ENCODE measurements around the gene DNAJA3.

DNAJA3 gene

DNA sequence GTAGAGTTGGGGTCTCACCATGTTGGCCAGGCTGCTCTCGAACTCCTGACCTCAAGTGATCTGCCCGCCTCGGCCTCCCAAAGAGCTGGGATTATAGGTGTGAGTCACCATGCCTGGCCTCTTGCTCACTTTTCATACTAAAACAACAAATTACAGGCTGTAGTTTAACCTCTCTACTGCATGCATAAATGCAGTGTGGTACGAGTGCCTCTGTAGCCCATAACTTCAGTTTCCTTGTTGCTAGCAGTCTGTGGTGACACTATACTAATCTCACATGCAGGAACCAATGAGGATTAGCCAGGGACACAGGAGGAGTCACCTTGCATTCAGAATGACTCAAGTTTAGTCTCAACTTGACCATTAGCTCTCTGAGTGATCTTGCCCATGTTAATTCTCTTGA, 70.6 kb downstream of the DNAJA3 start:
- Histone ChIP-seq H3K27me3 (ENCODE audit: control insufficient read depth in 2 of 2, insufficient read depth in 2 of 2, low read length in 2 of 2) (no peaks in the 10 kb centered on the region), H3K36me3 (ENCODE audit: control insufficient read depth in 2 of 2, insufficient read depth in 2 of 2, low read length in 2 of 2) (peaks cover 0 to 8% of the 10 kb centered on the region in 2 donors), H3K9me3 (ENCODE audit: control insufficient read depth in 2 of 2, low read length in 2 of 2) (no peaks in the 10 kb centered on the region), H3K4me1 (ENCODE audit: control insufficient read depth in 2 of 2, insufficient read depth in 2 of 2, low read length in 2 of 2) (peaks cover 8 to 9% of the 10 kb centered on the region in 2 donors), H3K9ac (ENCODE audit: low read depth in 1 of 2, low read length in 2 of 2) (no peak overlapping the region), H3K27ac (ENCODE audit: low read depth in 2 of 2, low read length in 2 of 2) (no peak overlapping the region), H3K4me3 (ENCODE audit: low read length in 2 of 2) (no peak overlapping the region)

GRCh38 chr16:4498546-4499195, 73.0 kb downstream of the DNAJA3 start:
- H3K9me3 ChIP-seq (ENCODE audit: control insufficient read depth in 2 of 2, low read length in 2 of 2), result no peaks in the 10 kb centered on the region
- no peaks in the 10 kb centered on the region for H3K27me3 ChIP-seq (ENCODE audit: control insufficient read depth in 2 of 2, insufficient read depth in 2 of 2, low read length in 2 of 2)
- H3K9ac ChIP-seq (ENCODE audit: low read depth in 1 of 2, low read length in 2 of 2), result no peak overlapping the region
- no peak overlapping the region for H3K27ac ChIP-seq (ENCODE audit: low read depth in 2 of 2, low read length in 2 of 2)
- no peak overlapping the region for H3K4me3 ChIP-seq (ENCODE audit: low read length in 2 of 2)
- H3K36me3 ChIP-seq (ENCODE audit: control insufficient read depth in 2 of 2, insufficient read depth in 2 of 2, low read length in 2 of 2), result peaks cover 0 to 8% of the 10 kb centered on the region in 2 donors
- peaks cover 8 to 13% of the 10 kb centered on the region in 2 donors for H3K4me1 ChIP-seq (ENCODE audit: control insufficient read depth in 2 of 2, insufficient read depth in 2 of 2, low read length in 2 of 2)

DNA sequence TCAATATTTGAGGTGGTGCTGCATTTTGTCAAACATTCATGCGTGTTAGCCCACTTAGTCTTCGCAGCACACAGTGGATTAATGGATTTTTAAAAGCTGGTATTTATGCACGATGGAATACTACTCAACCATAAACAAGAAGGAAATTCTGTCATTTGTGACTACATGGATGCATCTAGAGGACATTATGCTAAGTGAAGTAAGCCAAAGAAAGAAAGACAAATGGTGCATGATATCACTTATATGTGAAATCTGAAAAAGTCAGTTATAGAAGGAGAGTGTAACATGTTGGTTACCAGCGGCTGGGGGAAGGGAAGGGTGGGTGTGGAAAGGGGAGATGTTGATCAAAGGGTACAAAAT, 73.5 kb downstream of the DNAJA3 start:
- Histone ChIP-seq H3K27me3 (ENCODE audit: control insufficient read depth in 2 of 2, insufficient read depth in 2 of 2, low read length in 2 of 2) (no peaks in the 10 kb centered on the region), H3K36me3 (ENCODE audit: control insufficient read depth in 2 of 2, insufficient read depth in 2 of 2, low read length in 2 of 2) (peaks cover 0 to 8% of the 10 kb centered on the region in 2 donors), H3K4me1 (ENCODE audit: control insufficient read depth in 2 of 2, insufficient read depth in 2 of 2, low read length in 2 of 2) (peaks cover 8 to 13% of the 10 kb centered on the region in 2 donors), H3K27ac (ENCODE audit: low read depth in 2 of 2, low read length in 2 of 2) (no peak overlapping the region), H3K9me3 (ENCODE audit: control insufficient read depth in 2 of 2, low read length in 2 of 2) (no peaks in the 10 kb centered on the region), H3K4me3 (ENCODE audit: low read length in 2 of 2) (no peak overlapping the region), H3K9ac (ENCODE audit: low read depth in 1 of 2, low read length in 2 of 2) (no peak overlapping the region)

DNA sequence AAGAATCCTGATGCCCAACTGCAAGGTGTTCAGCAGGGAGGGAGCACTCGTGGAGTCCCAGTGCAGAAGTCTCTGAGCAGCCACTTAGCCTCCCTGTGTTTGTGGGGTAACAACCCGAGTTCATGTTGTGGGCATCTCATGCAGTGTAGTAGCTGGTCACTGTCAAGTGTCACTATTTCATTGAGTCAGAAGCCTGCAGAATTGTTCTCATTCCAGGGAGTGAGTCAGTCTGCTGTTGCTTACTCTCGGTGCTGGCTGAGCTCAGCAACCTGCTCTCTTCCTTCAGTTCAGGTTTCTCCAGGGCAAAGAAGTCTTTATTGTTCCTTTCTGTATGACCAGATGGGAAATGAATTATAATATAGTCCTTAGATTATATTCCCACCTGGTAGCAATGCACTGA, 74.6 kb downstream of the DNAJA3 start:
- H3K36me3 ChIP-seq (ENCODE audit: control insufficient read depth in 2 of 2, insufficient read depth in 2 of 2, low read length in 2 of 2), result peaks cover 0 to 8% of the 10 kb centered on the region in 2 donors
- no peak overlapping the region for H3K4me3 ChIP-seq (ENCODE audit: low read length in 2 of 2)
- H3K9ac ChIP-seq (ENCODE audit: low read depth in 1 of 2, low read length in 2 of 2), result no peak overlapping the region
- peaks cover 11 to 13% of the 10 kb centered on the region in 2 donors for H3K4me1 ChIP-seq (ENCODE audit: control insufficient read depth in 2 of 2, insufficient read depth in 2 of 2, low read length in 2 of 2)
- H3K27me3 ChIP-seq (ENCODE audit: control insufficient read depth in 2 of 2, insufficient read depth in 2 of 2, low read length in 2 of 2), result no peaks in the 10 kb centered on the region
- no peaks in the 10 kb centered on the region for H3K9me3 ChIP-seq (ENCODE audit: control insufficient read depth in 2 of 2, low read length in 2 of 2)
- no peak overlapping the region for H3K27ac ChIP-seq (ENCODE audit: low read depth in 2 of 2, low read length in 2 of 2)

- no peak overlapping the region for H3K9ac ChIP-seq (ENCODE audit: low read depth in 1 of 2, low read length in 2 of 2)
- H3K27ac ChIP-seq (ENCODE audit: low read depth in 2 of 2, low read length in 2 of 2), result no peak overlapping the region
Measured at GRCh38 chr16:4501071-4501478, 75.4 kb downstream of the DNAJA3 start.

DNA sequence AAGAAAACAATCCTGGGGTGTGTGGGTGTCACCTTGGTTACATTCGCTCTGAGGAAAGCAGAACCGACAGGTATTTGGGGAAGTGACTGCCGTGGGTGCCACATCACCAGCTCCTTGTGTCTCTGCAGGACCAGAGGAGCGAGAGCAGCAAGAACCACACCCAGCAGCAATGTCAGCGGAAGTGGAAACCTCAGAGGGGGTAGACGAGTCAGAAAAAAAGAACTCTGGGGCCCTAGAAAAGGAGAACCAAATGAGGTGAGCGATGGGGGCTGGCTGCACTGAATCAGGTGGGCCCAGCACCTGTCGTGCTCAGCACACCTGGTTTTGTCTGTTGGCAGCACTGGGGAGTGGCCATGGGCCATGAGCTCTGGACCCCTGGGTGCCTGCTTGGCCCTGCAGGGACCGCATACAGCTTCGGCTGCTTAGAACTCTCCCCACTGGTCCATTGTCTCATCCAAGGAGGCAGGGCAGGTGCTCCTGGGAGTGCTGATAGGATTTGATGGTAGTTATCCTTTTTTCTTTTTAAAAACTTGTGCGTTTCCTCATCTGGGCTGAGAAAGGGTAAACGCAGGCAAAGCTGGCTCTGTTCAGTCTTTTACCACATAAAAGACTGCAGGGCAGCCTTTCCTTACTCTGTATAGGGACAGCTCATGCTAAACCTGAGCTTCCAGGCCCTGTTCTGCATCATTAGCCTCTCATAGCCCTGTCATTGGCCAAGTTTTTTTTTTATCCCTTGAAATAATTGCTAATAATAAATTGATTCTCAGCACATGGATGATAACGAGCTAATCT, 79.9 kb downstream of the DNAJA3 start:
- Histone ChIP-seq H3K9me3 (ENCODE audit: control insufficient read depth in 2 of 2, low read length in 2 of 2) (no peaks in the 10 kb centered on the region), H3K9ac (ENCODE audit: low read depth in 1 of 2, low read length in 2 of 2) (no peak overlapping the region), H3K4me3 (ENCODE audit: low read length in 2 of 2) (no peak overlapping the region), H3K4me1 (ENCODE audit: control insufficient read depth in 2 of 2, insufficient read depth in 2 of 2, low read length in 2 of 2) (peaks cover 15 to 18% of the 10 kb centered on the region in 2 donors), H3K27me3 (ENCODE audit: control insufficient read depth in 2 of 2, insufficient read depth in 2 of 2, low read length in 2 of 2) (no peaks in the 10 kb centered on the region), H3K27ac (ENCODE audit: low read depth in 2 of 2, low read length in 2 of 2) (peak overlapping the region; percentile 36 to 82), H3K36me3 (ENCODE audit: control insufficient read depth in 2 of 2, insufficient read depth in 2 of 2, low read length in 2 of 2) (peaks cover 27 to 37% of the 10 kb centered on the region in 2 donors)

More at GRCh38 chr16:4501071-4501478, 75.4 kb downstream of the DNAJA3 start:
- Histone ChIP-seq H3K4me3 (ENCODE audit: low read length in 2 of 2) (no peak overlapping the region), H3K36me3 (ENCODE audit: control insufficient read depth in 2 of 2, insufficient read depth in 2 of 2, low read length in 2 of 2) (peaks cover 6 to 8% of the 10 kb centered on the region in 2 donors), H3K9me3 (ENCODE audit: control insufficient read depth in 2 of 2, low read length in 2 of 2) (no peaks in the 10 kb centered on the region), H3K27me3 (ENCODE audit: control insufficient read depth in 2 of 2, insufficient read depth in 2 of 2, low read length in 2 of 2) (no peaks in the 10 kb centered on the region), H3K4me1 (ENCODE audit: control insufficient read depth in 2 of 2, insufficient read depth in 2 of 2, low read length in 2 of 2) (peaks cover 14 to 18% of the 10 kb centered on the region in 2 donors)

Data from mucosa of rectum (tissue), 2 donors.